ENCODE results near the gene STRADA. TPM values are rescaled to one million over a fixed set of nuclear protein-coding genes. Genes with fewer than 3 reads are reported as not detected.

The STRADA gene, protein sequence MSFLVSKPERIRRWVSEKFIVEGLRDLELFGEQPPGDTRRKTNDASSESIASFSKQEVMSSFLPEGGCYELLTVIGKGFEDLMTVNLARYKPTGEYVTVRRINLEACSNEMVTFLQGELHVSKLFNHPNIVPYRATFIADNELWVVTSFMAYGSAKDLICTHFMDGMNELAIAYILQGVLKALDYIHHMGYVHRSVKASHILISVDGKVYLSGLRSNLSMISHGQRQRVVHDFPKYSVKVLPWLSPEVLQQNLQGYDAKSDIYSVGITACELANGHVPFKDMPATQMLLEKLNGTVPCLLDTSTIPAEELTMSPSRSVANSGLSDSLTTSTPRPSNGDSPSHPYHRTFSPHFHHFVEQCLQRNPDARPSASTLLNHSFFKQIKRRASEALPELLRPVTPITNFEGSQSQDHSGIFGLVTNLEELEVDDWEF
- total RNA-seq, result 10 to 100 TPM; 64.8 to 69.7 TPM

DNA sequence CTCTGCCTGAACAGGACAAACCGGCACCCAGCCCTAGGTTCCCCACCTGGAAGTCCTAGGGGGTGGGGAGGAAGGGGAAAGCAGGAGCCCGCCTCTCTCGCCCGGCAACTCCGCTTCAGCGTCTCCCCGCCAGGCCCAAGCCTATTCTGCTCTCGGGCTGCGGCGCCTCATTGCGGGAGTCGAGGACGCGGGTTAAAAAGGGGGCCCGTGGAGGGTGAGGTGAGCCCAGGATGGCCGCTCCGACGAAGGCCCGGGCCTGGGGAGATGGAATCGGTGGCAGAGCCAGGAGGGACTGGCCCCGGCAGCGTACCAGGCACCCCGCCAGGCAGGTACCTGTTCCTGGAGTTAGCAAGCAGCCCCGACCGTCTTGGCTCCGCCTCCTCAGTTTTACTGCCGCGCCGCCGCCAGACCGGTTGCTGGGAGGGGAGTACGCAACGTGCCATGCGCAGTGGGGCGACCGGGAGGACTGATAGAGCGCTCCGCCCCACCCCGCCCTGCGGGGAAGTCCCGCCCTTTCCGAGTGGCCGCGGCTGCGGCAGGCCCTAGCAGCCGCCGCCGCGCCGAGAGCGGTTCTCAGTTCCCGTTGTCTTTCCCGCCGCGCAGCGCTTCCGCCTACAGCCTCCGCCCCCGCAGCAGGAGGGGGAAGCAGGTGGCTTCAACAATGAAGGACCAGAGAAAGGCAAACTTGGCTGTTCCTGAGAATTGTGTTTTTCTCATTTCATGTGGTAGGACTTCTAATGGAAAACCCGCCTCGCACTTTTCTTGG, at the start of gene STRADA:
Gene STRADA (minus strand): TSS at position 392 of the 766 bp plus-strand sequence. CDS start 13,430 bp downstream, outside the sequence.
- Mint-ChIP-seq H3K9me3 (no peaks in the 10 kb centered on the region), H3K27me3 (no peaks in the 10 kb centered on the region), H3K4me1 (ENCODE audit: low read depth) (peaks cover 23% of the 10 kb centered on the region), H3K27ac (peak within 1 kb of the TSS; percentile 98), H3K36me3 (peaks cover 13% of the 10 kb centered on the region), H3K4me3 (peak within 1 kb of the TSS; percentile 91)
- ChIA-PET POLR2A (interaction anchor here (0.9 to 2.1 kb wide), 18 partner anchors 9 to 130 kb away, joined by 3 to 34 read pairs (median 5); partner anchors contain the start of genes CCDC47, DDX42, LIMD2 and MAP3K3), CTCF (interaction anchor here (0.8 to 1.5 kb wide), 7 partner anchors 32 to 120 kb away, joined by 3 to 9 read pairs (median 3); partner anchors contain the start of genes CCDC47, DDX42 and MAP3K3)
- intact Hi-C loops (cut with micrococcal nuclease), result loop anchor here (1.0 to 10.0 kb wide), 6 partner anchors 32 to 283 kb away; partner anchors contain the start of genes CCDC47, FTSJ3, ICAM2 and MAP3K3
- peak; percentile 100 for DNase-seq

DNA sequence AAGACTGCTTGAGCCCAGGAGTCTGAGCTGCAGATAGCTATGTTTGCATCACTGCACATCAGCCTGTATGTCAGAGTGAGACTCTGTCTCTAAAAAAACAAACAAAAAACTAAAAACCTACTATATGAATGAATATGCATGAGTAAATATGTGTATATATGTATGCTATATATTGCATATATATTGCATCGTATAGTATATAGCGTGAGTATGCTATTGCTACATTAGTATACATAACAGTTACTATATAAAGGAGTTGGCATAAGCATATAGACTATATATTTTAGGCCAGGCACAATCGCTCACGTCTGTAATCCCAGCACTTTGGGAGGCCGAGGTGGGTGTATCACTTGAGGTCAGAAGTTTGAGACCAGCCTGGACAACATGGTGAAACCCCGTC, 48.5 kb upstream of the STRADA start:
- ChIA-PET POLR2A (no interaction called here), CTCF (interaction anchor here (0.9 to 1.0 kb wide), 2 partner anchors 14 to 15 kb away, joined by 3 read pairs; no protein-coding TSS in a partner anchor)
- Mint-ChIP-seq H3K4me3 (no peak overlapping the region), H3K9me3 (no peaks in the 10 kb centered on the region), H3K36me3 (peaks cover 30% of the 10 kb centered on the region), H3K27ac (no peak overlapping the region), H3K27me3 (no peaks in the 10 kb centered on the region), H3K4me1 (ENCODE audit: low read depth) (peaks cover 2% of the 10 kb centered on the region)
- intact Hi-C loops (cut with micrococcal nuclease), result no loop called here
- DNase-seq, result no peak

DNA sequence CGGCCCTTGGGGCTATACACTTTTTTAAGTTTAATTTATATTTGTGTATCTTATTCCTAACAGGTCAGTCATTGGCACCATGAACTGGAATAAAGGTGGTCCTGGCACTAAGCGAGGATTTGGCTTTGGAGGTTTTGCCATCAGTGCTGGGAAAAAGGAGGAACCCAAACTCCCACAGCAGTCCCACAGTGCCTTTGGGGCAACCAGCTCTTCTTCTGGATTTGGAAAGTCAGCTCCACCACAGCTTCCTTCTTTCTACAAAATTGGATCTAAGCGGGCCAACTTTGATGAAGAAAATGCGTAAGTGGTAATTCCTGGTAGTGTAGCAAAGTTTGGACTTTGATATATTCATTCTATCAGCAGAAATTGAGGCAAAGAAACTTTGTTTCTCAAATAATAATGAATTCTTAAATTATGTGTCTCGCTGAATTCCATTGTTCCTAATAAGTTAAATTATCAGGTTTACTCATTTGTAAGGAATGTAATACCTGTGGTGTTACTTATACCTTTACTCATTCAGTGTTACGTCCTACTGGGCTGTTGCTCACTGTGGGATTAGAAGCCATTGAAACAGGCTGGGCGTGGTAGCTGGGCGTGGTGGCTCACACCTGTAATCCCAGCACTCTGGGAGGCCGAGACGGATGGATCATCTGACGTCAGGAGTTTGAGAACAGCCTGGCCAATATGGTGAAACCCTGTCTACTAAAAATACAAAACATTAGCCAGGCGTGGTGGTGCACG, 45.5 kb upstream of the STRADA start:
- Mint-ChIP-seq H3K4me1 (ENCODE audit: low read depth) (peaks cover 25% of the 10 kb centered on the region), H3K9me3 (no peaks in the 10 kb centered on the region), H3K27ac (no peak overlapping the region), H3K27me3 (no peaks in the 10 kb centered on the region), H3K36me3 (peaks cover 14% of the 10 kb centered on the region), H3K4me3 (no peak overlapping the region)
- POLR2A ChIA-PET, result interaction anchor here (0.7 to 0.9 kb wide), 2 partner anchors 13 to 45 kb away, joined by 3 to 4 read pairs; no protein-coding TSS in a partner anchor
- no peak for DNase-seq
- intact Hi-C loops (cut with micrococcal nuclease), result no loop called here
- CTCF ChIA-PET, result interaction anchor here (1.1 kb wide), 1 partner anchor 362 kb away, joined by 3 read pairs; no protein-coding TSS in a partner anchor

DNA sequence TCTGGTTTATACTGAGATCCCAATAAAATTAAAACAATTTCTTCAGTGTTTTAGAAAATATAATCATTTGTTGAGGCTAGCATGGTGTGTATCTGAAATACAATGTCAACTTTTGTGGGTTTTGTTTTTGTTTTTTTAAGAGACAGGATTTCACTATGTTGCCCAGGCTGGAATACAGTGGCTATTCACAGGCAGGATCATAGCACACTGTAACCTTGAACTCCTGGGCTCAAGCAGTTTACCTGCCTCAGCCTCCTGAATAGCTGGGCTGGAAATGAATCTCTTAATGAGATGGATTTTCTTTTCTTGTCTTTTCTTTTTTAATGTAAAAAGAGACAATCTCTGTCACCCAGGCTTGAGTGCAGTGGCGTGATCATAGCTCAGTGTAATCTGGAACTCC, 44.5 kb upstream of the STRADA start:
- ChIA-PET POLR2A (no interaction called here), CTCF (interaction anchor here (1.1 kb wide), 2 partner anchors 24 to 361 kb away, joined by 3 read pairs; no protein-coding TSS in a partner anchor)
- H3K36me3 Mint-ChIP-seq, result peaks cover 12% of the 10 kb centered on the region

DNA sequence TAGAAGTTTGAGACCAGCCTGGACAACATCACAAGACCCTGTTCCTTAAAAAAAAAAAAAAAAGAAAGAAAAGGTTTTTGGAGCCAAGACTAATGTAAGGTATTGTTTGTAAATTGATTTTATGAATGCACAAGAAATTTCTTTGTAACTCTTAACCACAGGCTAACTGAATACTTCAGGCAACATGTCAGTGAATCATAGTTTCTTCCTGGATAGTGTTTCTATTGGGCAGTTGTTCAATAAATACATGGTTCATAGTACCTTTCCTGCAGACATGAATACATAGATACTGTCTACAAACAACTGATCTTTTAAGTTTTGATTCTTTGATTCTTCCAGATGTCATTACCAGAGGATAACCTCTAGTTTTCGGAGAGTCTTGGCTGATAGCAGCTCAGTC, 44.0 kb upstream of the STRADA start:
- no peak for DNase-seq
- Mint-ChIP-seq H3K27ac (no peak overlapping the region), H3K27me3 (no peaks in the 10 kb centered on the region), H3K4me3 (no peak overlapping the region), H3K36me3 (peaks cover 12% of the 10 kb centered on the region), H3K4me1 (ENCODE audit: low read depth) (peaks cover 33% of the 10 kb centered on the region), H3K9me3 (no peaks in the 10 kb centered on the region)
- ChIA-PET POLR2A (interaction anchor here (2.0 kb wide), 1 partner anchor 43 kb away, joined by 6 read pairs; the partner anchor contains the start of gene STRADA), CTCF (interaction anchor here (1.1 kb wide), 1 partner anchor 24 kb away, joined by 3 read pairs; no protein-coding TSS in a partner anchor)
- intact Hi-C loops (cut with micrococcal nuclease), result no loop called here

More for the DNA sequence above, 44.5 kb upstream of the STRADA start:
- DNase-seq, result no peak
- Mint-ChIP-seq H3K4me3 (no peak overlapping the region), H3K27me3 (no peaks in the 10 kb centered on the region), H3K4me1 (ENCODE audit: low read depth) (peaks cover 28% of the 10 kb centered on the region), H3K9me3 (no peaks in the 10 kb centered on the region), H3K27ac (no peak overlapping the region)
- intact Hi-C loops (cut with micrococcal nuclease), result no loop called here

DNA sequence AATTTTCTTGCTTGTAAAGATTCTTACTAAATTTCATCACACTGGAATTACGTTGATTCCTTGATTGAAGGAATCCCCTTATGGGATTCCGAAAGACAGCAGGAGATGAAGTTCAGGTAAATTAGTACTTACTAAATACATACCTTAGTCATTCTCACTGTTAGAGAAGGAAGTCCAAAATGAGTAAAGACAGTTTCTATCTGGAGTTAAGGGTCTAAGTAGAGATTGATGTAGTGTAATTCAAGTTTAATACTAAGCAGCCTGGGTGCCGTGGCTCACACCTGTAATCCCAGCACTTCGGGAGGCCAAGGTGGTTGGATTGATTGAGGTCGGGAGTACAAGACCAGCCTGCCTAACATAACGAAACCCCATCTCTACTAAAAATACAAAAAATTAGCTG, 41.9 kb upstream of the STRADA start:
- H3K4me3 Mint-ChIP-seq, result no peak overlapping the region
- DNase-seq, result peak; percentile 24
- peaks cover 17% of the 10 kb centered on the region for H3K36me3 Mint-ChIP-seq
- peak overlapping the region; percentile 14 for H3K27ac Mint-ChIP-seq
- H3K9me3 Mint-ChIP-seq, result no peaks in the 10 kb centered on the region
- peaks cover 48% of the 10 kb centered on the region for H3K4me1 Mint-ChIP-seq (ENCODE audit: low read depth)
- POLR2A ChIA-PET, result interaction anchor here (0.8 to 2.9 kb wide), 3 partner anchors 9 to 60 kb away, joined by 4 to 16 read pairs (median 6); partner anchors contain the start of genes CCDC47, DDX42 and STRADA
- H3K27me3 Mint-ChIP-seq, result no peaks in the 10 kb centered on the region
- intact Hi-C loops (cut with micrococcal nuclease), result no loop called here
- CTCF ChIA-PET, result interaction anchor here (0.6 to 1.5 kb wide), 3 partner anchors 9 to 156 kb away, joined by 3 to 4 read pairs (median 3); partner anchors contain the start of genes CCDC47 and DDX42

DNA sequence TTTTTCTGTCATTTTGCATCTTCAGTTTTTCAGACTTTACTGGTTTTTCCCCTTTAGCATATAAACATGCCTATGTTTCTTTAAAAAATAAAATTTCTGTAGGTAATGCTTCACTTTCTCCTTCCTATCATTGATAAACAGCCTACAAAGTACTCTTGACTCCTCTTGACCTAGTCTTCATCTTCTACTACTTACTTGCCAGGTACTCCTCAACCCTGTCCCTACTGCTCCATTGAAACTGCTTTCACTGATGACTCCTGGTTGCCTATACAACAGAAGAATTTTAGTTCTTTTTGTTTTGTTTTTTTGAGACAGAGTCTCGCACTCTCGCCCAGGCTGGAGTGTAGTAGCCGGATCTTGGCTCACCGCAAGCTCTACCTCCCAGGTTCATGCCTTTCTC, 39.3 kb upstream of the STRADA start:
- Mint-ChIP-seq H3K27me3 (no peaks in the 10 kb centered on the region), H3K27ac (peak overlapping the region; percentile 28), H3K9me3 (no peaks in the 10 kb centered on the region), H3K4me1 (ENCODE audit: low read depth) (peaks cover 68% of the 10 kb centered on the region), H3K4me3 (no peak overlapping the region), H3K36me3 (peaks cover 11% of the 10 kb centered on the region)
- ChIA-PET POLR2A (interaction anchor here (0.7 kb wide), 1 partner anchor 61 kb away, joined by 3 read pairs; no protein-coding TSS in a partner anchor), CTCF (interaction anchor here (1.0 kb wide), 1 partner anchor 355 kb away, joined by 3 read pairs; no protein-coding TSS in a partner anchor)
- intact Hi-C loops (cut with micrococcal nuclease), result no loop called here
- DNase-seq, result no peak

DNA sequence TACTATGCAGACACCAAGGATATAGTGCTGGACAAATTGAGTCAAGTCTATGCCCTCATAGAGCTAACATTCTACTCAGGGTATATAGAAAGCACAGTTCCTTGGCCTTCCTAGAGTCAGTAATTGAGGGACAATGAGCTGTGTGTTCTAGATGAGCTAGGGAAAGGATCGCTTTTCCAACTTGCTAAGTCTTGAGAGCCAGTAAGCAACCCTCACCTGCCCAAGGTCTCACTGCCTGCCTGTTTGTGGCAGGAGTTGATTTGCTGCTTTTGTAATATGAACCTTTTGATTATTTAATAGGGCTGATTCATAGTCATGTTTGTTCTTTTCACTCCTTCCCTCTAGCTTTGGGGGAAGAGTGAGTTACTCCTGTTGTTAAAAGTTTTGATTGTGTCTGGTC, 38.9 kb upstream of the STRADA start:
- intact Hi-C loops (cut with micrococcal nuclease), result no loop called here
- Mint-ChIP-seq H3K4me3 (no peak overlapping the region), H3K27ac (peak overlapping the region; percentile 28), H3K4me1 (ENCODE audit: low read depth) (peaks cover 69% of the 10 kb centered on the region), H3K27me3 (no peaks in the 10 kb centered on the region), H3K9me3 (no peaks in the 10 kb centered on the region), H3K36me3 (peaks cover 12% of the 10 kb centered on the region)
- POLR2A ChIA-PET, result interaction anchor here (0.7 kb wide), 2 partner anchors 43 to 60 kb away, joined by 3 read pairs; no protein-coding TSS in a partner anchor
- CTCF ChIA-PET, result interaction anchor here (1.0 kb wide), 1 partner anchor 354 kb away, joined by 3 read pairs; no protein-coding TSS in a partner anchor
- no peak for DNase-seq

DNA sequence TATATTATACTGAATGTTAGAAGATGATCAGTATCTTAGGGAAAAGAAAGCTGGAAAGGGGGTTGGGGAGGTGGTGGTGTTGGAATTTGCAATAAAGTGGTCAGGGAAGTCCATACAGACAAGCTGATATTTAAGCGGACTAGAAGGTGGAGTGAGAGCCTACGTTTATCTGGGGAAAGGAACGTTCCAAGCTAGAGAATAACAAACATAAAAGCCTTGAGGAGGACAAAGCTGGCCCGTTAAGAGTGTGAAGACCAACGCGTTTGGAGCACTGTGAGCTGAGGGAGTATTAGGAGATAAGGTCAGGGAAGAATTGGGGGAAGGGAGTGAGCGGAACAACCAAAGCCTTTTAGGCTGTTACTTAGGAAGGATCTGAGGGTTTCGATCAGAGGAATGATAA, 33.8 kb upstream of the STRADA start:
- no peaks in the 10 kb centered on the region for H3K27me3 Mint-ChIP-seq
- ChIA-PET CTCF (interaction anchor here (0.6 to 3.0 kb wide), 9 partner anchors 14 to 349 kb away, joined by 3 to 11 read pairs (median 3); no protein-coding TSS in a partner anchor), POLR2A (interaction anchor here (0.6 to 4.1 kb wide), 13 partner anchors 8 to 340 kb away, joined by 3 to 22 read pairs (median 4); partner anchors contain the start of genes FTSJ3, MAP3K3 and PSMC5)
- no peaks in the 10 kb centered on the region for H3K9me3 Mint-ChIP-seq
- peaks cover 28% of the 10 kb centered on the region for H3K36me3 Mint-ChIP-seq
- intact Hi-C loops (cut with micrococcal nuclease), result loop anchor here (2.0 to 10.0 kb wide), 3 partner anchors 225 to 729 kb away; partner anchors contain the start of genes CEP95, DCAF7 and DDX5
- H3K27ac Mint-ChIP-seq, result peak overlapping the region; percentile 52
- no peak for DNase-seq
- H3K4me3 Mint-ChIP-seq, result peak overlapping the region; percentile 95
- peaks cover 53% of the 10 kb centered on the region for H3K4me1 Mint-ChIP-seq (ENCODE audit: low read depth)

DNA sequence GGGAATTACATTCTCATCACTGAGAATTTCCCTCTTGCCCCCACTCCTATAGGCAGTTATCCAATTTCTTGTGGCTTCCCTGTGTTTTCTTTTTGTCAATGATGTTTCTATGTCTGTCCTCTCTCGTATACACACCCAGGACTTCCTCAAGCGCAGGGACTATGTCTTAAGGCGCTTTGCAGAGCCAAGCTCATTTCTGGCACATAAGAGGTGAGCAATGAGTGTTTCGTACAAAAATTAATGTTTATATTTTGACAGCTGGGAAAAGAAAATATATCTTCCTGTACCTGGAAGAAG, 33.3 kb upstream of the STRADA start:
- Mint-ChIP-seq H3K27ac (peak overlapping the region; percentile 100), H3K9me3 (no peaks in the 10 kb centered on the region), H3K4me3 (peak overlapping the region; percentile 95), H3K4me1 (ENCODE audit: low read depth) (peaks cover 53% of the 10 kb centered on the region), H3K27me3 (no peaks in the 10 kb centered on the region), H3K36me3 (peaks cover 25% of the 10 kb centered on the region)
- intact Hi-C loops (cut with micrococcal nuclease), result loop anchor here (1.0 to 10.0 kb wide), 4 partner anchors 153 to 730 kb away; partner anchors contain the start of genes CEP95, DCAF7, DDX5 and MAP3K3
- peak; percentile 24 for DNase-seq
- ChIA-PET POLR2A (interaction anchor here (0.6 to 4.1 kb wide), 15 partner anchors 9 to 339 kb away, joined by 3 to 34 read pairs (median 4); partner anchors contain the start of genes FTSJ3, MAP3K3 and PSMC5), CTCF (interaction anchor here (0.6 to 3.0 kb wide), 9 partner anchors 10 to 349 kb away, joined by 3 to 11 read pairs (median 3); partner anchors contain the start of gene LIMD2)

Measured in activated CD4-positive, alpha-beta memory T cell treated with anti-CD3 and anti-CD28 coated beads for 36 hours (primary cell).